OCI-M2 (cell line): ENCODE data around the gene RTKN.

Source experiments
- DNase-seq: peaks from one replicate; lab custom pipeline; 2025; ENCODE audit not compliant: unreplicated experiment; lab: John Stamatoyannopoulos, UW

Gene RTKN

GRCh38 chr2:74417763-74418162 is 24.0 kb downstream of the RTKN start:
- DNase-seq, result no peak

DNA sequence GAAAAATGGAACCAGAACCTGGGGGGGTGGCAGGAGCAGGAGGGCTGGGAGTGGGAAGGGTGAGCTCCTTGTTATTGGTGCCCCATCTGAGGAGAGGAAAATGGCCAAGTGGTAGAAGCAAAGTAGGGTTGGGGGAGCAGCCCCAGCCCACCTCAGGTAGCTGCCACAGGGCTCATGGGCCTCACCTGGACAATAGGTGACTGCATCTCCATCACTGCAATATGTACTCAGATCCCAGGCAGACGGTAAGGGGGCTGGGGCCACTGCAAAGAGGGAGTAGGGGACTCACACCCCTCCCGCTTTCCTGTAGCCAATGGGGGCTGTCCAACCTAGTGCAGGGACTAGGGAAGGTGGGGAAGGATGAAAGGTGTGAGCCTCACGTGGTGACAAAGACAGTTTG is 24.5 kb downstream of the RTKN start:
- DNase-seq, result no peak

DNA sequence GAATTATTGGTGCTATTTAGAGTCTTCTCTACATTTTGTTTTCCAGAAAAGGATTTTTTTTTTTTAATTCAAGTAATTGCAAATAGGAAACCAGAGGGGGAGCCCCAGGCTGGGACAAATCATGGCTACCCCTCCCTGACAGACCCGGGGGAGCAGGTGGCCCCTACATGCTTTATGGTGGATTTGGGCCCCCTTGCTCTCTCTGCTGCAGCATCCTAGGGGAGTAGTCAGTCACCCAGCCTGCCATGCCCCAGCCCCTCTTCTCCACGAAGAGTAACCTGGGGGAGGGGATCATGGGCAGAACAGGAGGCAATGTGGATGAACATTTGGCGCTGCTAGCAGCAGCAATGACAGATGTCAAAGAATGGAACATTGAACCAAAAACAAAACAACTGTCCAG is 25.0 kb downstream of the RTKN start:
- no peak for DNase-seq

DNA sequence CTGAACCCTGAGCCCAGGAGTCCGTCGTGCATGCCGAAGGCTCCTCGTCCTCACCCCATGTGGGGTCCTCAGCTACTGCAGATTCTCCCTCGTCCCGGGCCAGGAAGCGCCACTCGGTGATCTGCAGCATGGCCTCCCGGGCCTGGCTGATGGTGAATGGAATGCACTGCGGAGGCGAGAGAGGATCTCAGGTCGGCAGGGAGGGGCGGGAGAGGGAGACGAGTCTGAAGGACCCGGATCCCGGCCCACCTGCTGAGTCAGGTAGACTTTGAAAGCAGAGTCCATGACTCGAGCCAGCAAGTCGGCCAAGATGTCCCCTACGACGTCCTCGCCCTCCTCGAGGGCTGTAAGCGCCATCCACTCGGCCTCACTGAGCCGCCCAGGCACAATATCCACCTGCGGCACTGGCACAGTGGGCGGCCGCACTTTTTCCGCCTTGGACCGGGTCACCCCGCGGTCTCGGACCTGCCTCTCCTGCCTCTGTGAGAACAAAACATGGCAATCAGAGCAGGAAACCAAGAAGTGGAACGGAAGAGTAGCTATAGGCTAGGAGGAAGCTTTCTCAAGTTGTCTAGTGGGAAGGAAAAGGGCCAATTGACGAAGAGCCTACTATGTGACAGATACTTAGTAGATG is 25.9 kb downstream of the RTKN start:
- no peak for DNase-seq

GRCh38 chr2:74414881-74415761 is 26.6 kb downstream of the RTKN start:
- no peak for DNase-seq

DNA sequence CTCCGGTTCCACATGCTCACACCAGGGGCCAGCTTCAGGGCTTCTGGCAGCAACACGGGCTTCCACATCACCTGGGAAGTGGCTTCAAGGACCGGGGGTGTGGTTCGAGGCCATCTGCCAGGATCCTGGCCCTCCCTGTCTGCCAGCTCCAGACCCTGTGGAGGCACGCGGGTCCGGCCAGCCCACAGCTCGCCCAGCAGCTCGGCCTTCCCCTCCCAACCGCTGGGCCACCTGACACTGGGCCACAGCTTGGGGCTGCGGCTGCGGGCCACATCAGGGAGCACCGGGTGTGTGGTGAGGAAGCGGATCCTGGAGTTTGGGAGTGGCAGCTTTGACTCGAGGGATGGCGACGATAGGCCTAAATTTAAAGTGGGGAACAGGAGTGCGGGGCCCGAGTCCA is 27.3 kb downstream of the RTKN start:
- no peak for DNase-seq

DNA sequence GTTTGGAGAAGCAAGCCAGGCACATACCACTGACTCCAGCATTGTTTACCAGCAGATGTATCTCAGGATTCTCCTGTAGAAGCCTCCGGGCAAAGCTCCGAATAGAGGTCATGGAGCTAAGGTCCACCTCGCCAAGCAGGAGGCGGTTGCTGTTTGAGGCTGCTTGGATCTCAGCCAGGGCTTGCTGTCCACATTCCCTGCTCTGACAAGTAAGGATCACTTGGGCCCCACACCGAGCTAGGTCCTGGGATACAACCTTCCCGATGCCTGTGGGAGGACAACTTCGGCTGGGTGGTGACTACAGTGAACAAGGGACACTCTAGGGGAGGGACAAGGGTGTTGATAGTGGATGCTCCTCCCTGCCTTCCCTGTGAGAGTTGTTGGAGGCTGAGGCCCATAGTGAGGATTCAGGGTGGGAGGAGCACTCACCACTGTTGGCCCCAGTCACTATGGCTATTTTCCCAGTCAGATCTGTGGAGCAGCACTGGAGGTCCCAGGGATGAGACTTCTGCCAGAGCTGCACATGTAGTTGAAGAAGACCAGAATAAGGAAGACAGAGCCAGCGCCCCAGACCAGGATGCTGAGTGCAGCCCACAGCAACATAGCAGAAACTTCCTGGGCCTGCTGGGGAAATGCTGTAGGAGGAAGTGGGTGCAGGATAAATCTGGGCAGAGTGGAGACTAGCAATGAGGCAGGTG is 28.6 kb downstream of the RTKN start:
- no peak for DNase-seq

GRCh38 chr2:74407682-74408081 is 34.1 kb downstream of the RTKN start:
- DNase-seq, result no peak

GRCh38 chr2:74406035-74406434 is 35.7 kb downstream of the RTKN start:
- DNase-seq, result no peak

- no peak for DNase-seq
Observed at GRCh38 chr2:74401891-74402290, 39.8 kb downstream of the RTKN start.

- no peak for DNase-seq
Observed at GRCh38 chr2:74399785-74400184, 42.0 kb downstream of the RTKN start.

- DNase-seq, result no peak
Observed at GRCh38 chr2:74396149-74396548, 45.6 kb downstream of the RTKN start.

DNA sequence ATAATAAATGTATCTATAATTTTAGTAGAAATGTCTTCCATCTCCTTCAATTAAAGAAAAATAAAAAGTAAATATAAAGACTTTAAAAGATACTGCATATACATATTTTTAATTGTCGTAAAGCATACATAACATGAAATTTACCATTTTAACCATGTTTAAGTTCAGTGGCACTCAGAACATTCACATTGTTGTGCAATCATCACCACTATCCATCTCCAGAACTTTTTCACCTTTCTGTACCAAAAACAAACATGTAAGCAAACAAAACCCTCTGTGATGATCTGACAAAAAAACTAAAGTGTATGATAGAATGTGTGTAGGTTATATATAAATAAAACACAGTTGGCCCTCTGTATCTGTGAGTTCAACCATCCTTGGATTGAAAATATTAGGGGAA is 48.2 kb downstream of the RTKN start:
- DNase-seq, result no peak

DNA sequence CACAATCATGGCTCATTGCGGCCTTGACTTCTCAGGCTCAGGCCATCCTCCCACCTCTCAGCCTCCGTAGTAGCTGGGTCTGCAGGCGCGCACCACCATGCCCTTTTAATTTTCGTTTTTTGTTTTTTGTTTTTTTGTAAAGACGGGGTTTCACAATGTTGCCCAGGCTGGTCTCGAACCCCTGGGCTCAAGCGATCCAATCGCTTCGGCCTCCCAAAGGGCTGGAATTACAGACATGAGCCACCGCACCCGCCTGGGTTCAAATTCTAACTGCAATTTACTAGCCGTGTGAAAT is 49.3 kb downstream of the RTKN start:
- no peak for DNase-seq

- DNase-seq, result peak; percentile 45
Observed at GRCh38 chr2:74391580-74392448, 49.9 kb downstream of the RTKN start.

DNA sequence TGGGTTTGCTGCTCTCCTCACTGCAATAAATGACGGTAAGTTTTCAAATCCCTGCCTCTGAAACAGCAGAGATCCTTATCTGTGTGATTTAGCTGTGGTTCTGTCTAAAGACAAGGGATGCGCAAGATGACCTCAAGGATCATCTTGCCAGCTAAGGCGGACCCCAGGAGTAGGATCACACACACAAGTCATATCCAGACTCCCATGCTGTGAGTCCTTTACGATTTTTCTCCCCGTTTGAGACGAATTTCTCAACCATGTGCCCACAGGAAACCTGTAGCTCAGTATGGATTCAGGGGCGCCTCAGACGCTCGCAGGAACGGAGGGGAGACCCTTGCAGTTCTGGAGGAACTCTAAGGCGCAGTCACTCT is 50.5 kb downstream of the RTKN start:
- DNase-seq, result no peak

GRCh38 chr2:74390606-74391005 is 51.1 kb downstream of the RTKN start:
- no peak for DNase-seq

DNA sequence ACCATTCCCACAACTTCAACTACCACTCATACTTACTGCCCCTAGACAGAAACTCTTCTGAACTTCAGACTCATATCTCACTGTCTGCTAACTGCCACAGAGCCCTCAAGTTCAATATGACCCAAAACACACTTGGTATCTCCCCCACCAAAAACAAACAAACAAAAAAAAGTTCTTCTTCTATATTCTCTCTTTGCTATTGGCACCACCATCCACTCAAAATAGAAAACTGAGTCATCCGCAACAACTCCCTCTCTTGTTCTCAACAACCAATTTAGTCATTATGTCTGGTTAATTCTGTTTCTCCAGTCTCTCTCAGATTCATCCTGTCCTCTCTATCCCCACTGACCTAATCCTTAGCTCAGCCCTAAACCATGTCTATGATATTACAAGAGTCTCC is 54.4 kb downstream of the RTKN start:
- DNase-seq, result no peak

- DNase-seq, result no peak
Observed at GRCh38 chr2:74385396-74385795, 56.3 kb downstream of the RTKN start.

- DNase-seq, result no peak
Observed at GRCh38 chr2:74384051-74384450, 57.7 kb downstream of the RTKN start.

- DNase-seq, result no peak
Observed at GRCh38 chr2:74383254-74383653, 58.5 kb downstream of the RTKN start.
